ENCODE results near the gene POU6F1. TPM values are rescaled to one million over a fixed set of nuclear protein-coding genes. Genes with fewer than 3 reads are reported as not detected.
"Not testable (repeated sequence)": the region's sequence is repeated elsewhere in the genome, so short reads cannot be mapped to it uniquely, and the experiment has no call there.

The POU6F1 gene
- 10.9 TPM for polyA plus RNA-seq (2013, experiment 1 of 2; ENCODE audit: insufficient read length)
- 10.8 TPM for polyA plus RNA-seq (2013, experiment 2 of 2; ENCODE audit: insufficient read length)

GRCh38 chr12:51217968-51218606 is at the start of gene POU6F1:
Gene POU6F1 (minus strand): TSS chr12:51218062. CDS start chr12:51206836, 11,226 bp downstream.
- DNase-seq: peak; percentile 85

- DNase-seq: no peak
Observed at GRCh38 chr12:51265024-51265423, 47.2 kb upstream of the POU6F1 start.

- DNase-seq: no peak
Observed at GRCh38 chr12:51264297-51264696, 46.4 kb upstream of the POU6F1 start.

GRCh38 chr12:51263341-51263740 is 45.5 kb upstream of the POU6F1 start:
- no peak for DNase-seq

GRCh38 chr12:51262758-51263177 is 44.9 kb upstream of the POU6F1 start:
- DNase-seq: peak; percentile 60

DNA sequence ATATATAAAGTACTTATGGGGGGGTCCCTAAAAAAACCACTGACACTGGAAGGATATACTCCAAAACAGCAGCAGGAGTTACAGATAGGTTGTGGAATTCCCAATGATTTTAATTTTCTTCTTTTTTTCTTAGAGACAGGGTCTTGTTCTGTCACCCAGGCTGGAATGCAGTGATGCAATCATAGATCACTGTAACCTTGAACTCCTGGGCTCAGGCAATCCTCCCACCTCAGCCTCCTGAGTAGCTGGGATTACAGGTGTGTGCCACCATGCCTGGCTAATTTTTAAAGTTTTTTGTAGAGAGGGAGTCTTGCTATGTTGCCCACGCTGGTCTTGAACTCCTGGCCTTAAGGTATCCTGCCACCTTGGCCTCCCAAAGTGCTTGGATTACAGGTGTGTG is 41.7 kb upstream of the POU6F1 start:
- DNase-seq: not testable (repeated sequence)

- DNase-seq: no peak
Observed at GRCh38 chr12:51254536-51254935, 36.7 kb upstream of the POU6F1 start.

DNA sequence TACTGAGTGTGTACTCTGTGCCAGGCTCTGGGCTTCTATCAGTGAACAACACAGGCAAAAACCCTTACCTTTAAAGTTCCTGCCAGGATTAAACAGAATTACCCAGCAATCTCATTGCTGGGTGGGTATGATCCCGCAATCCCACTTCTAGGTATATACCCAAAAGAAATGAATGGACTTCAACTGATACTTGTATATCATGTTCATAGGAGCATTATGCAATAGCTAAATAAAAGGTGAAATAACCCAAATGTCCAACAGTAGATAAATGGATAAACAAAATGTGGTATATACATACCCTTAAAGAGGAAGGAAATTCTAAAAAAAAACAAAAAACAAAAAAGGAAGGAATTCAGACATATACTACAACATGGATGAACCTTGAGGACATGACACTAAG is 35.4 kb upstream of the POU6F1 start:
- DNase-seq: no peak

- DNase-seq: no peak
Observed at GRCh38 chr12:51247523-51248206, 29.8 kb upstream of the POU6F1 start.

DNA sequence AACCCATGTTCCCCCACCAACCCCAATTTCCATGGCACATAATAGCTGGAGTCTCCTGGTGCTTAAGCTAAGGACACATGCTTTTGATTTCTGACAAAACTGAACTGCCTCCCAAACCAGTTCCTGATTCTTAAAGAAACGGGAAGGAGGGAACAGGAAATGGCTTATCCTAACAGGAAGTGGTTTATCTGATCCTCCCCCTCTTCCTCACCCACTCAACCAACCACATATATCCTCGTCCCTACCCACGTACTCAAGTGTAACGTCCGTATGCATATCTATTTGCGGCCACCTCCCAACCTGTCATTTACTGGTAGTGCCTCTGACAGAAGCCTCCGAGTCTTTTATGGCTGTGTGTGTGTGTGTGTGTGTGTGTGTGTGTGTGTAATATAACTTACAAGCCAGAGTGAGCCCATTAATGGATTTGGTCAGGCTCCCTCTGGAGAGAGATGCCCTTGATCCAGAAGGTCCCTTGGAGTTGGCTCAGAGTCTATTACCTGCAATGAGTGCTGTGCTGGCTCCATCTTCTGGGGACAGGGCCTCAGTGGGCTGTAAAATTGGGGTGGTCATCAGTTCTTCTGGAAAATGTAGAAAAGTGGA is 28.5 kb upstream of the POU6F1 start:
- DNase-seq: peak; percentile 61

DNA sequence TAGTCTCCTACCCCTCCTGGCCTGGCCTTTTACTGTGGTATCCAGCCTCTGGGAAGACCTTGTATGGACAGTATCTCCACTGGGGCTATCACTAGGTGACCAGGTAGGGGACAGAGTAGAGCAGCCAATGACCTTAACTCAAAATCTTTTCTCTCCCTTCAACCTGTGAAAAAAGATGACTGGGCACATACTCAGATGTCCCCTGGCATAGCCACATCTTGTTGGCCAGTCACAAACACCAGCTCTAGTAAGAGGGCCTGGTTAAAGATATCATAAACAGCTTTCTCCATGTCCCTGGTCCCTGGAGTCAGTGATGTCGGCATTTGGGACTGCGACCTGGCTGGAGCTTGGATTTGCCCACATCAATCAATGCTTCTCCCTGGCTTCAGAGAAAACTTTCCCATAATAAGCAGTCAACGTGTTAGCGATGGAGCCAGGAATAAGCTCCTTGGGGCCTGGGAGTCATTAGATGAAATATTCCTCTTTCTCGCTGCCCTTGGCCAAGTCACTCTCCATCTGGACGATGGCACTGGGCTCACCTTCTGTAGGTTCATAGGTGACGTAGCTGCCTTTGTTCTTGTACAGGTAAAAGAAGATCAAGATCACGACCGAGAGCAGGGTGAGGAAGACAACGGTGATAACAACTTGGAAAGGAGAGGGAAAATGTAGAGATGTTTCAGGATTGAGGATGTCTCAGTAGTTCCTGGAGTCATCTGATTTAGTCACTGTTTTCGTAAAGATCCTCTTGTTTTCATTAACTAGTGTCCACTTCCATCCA is 27.8 kb upstream of the POU6F1 start:
- no peak for DNase-seq

DNA sequence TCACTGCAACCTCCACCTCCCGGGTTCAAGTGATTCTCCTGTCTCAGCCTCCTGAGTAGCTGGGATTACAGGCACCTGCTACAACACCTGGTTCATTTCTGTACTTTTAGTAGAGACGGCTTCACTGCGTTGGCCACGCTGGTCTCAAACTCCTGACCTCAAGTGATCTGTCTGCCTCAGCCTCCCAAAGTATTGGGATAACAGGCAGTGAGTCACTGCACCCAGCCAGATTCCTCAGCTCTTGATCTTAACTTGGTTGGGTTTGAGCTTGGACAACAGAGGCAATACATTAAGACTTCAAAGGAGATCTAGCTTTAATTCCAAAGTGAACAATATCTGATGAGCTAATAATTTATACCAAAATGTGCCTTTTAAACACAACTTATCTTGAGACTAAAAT is 26.4 kb upstream of the POU6F1 start:
- peak; percentile 15 for DNase-seq

- no peak for DNase-seq
Observed at GRCh38 chr12:51242876-51243275, 25.0 kb upstream of the POU6F1 start.

GRCh38 chr12:51242120-51242519 is 24.3 kb upstream of the POU6F1 start:
- no peak for DNase-seq

DNA sequence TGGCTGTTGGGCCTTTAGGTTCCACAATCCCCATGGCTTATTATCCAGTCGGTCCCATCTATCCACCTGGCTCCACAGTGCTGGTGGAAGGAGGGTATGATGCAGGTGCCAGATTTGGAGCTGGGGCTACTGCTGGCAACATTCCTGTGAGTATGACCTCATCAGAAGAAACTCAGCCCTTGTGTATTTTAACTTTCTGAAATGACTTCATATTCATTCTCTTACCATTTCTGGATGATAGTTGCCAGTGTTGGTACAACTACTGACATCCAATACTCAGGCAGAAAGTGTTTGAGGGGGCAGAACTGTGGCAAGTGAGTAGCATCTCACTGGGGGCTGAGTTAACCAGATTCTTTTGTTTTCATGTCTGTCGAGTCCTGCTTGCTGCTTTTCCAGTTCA is 23.1 kb upstream of the POU6F1 start:
- DNase-seq: peak; percentile 16

DNA sequence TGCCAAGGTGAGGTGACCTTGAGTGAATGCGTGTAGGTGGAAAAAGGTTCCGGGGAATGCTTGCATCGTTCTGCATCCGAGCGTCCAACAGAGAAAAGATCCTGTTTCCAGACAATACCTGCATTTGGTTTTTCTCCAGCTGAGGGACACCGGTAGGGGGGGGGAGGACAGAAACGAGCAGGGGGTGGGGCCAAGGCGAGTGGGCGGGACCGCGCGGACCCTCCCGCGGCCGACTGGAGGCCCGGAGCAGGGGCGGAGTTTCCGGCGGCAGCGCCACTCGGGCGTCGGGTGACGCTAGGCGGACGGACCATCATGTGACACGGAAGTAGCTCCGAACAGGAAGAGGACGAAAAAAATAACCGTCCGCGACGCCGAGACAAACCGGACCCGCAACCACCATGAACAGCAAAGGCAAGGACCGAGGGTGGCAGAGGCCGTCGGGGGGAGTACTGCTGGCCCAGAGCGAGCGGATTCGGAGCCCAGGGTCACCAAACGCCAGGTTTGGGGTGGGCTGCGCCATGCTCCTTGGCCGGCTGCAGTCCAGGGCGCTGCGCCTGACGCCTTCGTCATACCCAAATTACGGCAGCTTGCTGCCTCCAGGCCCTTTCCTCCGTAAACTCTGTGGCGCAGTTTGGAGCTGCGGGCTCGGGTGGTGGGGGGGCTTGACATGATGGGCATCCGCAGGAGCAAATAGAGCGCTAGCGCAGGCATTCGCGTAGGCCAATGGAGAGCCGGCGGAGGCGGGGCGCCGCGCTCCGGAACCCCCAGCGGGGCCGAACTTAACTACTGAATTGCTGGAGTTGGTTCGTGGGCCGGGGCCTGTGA is 20.9 kb upstream of the POU6F1 start, which contains the start of gene DAZAP2:
DAZAP2 (plus strand) TSS at position 317 of the 825 bp plus-strand sequence; CDS start at position 399, 82 bp downstream.
- DNase-seq: peak; percentile 95

- no peak for DNase-seq
Observed at GRCh38 chr12:51238037-51238509, 20.2 kb upstream of the POU6F1 start.

DNA sequence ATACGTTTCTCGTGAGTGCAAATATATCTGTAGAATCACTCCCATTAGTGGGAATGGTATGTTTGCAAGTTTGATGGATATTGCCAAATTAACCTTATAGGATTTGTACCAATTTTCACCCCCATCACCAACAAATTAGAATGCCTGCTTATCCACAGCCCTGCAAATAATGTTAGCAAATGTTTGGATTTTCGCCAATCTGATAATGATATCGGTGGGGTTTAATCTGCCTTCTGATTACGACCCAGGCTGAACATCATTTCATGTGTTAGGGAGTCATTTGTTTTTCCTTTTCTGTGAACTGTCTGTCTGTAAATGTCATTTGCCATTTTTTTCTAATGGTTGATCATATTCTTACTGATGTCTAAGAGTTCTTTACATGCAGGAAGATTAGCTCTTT is 16.7 kb upstream of the POU6F1 start:
- DNase-seq: no peak

DNA sequence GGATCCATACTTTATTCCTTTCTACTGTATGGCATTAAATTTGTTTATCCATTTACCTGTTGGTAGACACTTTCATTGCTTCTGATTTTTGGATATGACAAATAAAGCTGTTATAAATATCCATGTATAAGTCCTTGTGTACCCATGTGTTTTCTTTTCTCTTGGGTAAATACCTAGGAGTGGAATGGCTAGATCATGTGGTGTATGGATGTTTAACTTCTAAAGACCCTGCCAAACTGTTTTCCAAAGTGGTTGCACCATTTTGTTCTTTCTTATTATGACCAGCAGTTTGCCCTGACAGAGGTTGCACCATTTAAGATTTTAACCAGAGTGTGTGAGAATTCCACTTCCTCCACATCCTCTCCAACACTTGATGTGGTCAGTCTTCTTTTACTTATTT is 14.8 kb upstream of the POU6F1 start:
- no peak for DNase-seq

GRCh38 chr12:51229116-51229809 is 11.4 kb upstream of the POU6F1 start:
- no peak for DNase-seq

- DNase-seq: no peak
Observed at GRCh38 chr12:51227962-51228361, 10.1 kb upstream of the POU6F1 start.
